Midbrain (tissue), 1 donor: ENCODE measurements around the gene PCDHB2.
"Not testable (repeated sequence)": the region's sequence is repeated elsewhere in the genome, so short reads cannot be mapped to it uniquely, and the experiment has no call there.

ENCODE experiments used
- DNase-seq: peaks from one replicate; lab custom pipeline; 2025; lab: John Stamatoyannopoulos, UW

PCDHB2 gene

GRCh38 chr5:141094481-141095262 lies at the start of gene PCDHB2:
PCDHB2 (plus strand) TSS chr5:141094615; CDS start chr5:141094791, 176 bp downstream.
- peak; percentile 49 for DNase-seq

- DNase-seq: no peak
These were observed 43.5 kb upstream of the PCDHB2 start, which contains the start of gene PCDHB1 for GRCh38 chr5:141050622-141051520. PCDHB1 (plus strand) TSS chr5:141051374; CDS start chr5:141051471, 97 bp downstream.

- DNase-seq: no peak
These were observed 42.9 kb upstream of the PCDHB2 start for GRCh38 chr5:141051521-141051866.

DNA sequence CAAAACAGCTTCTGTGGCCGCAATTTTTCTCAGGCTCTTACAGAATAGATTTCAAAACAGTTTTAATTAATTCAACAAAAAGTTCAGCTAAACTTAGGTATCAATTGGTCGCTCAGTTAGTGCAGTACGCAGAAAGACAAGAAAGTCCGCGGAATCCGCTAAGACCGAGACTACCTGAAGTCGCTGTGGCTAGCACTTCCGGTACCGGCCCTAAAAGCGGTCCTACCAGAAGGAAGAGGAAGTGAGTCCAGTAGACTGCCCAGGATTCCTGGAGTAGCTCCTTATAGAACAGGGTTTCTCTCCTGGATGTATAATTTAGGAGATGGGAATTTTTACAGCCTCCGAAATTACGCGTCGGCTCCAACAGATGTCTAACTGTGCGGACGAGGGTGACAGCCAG lies 16.6 kb upstream of the PCDHB2 start:
- DNase-seq: no peak

DNA sequence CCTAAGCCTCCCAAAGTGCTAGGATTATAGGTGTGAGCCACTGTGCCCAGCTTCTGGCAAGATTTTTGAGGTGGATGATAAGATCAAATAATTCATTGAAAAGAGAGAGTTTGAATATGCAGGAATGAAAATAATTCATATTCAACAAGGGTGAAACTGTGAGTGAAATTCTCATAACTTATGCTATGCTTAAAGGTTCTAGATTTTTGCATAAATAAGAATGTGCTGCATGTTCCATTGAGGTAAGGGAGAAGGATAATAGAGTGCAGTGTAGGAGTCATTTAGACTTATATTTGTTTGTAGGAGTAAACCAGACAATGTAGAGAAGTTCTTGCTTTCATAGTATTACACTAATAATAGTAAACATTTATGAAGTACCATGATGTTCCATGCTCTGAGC lies 12.2 kb upstream of the PCDHB2 start:
- no peak for DNase-seq

GRCh38 chr5:141084487-141084989 lies 9.9 kb upstream of the PCDHB2 start:
- DNase-seq: peak; percentile 57

DNA sequence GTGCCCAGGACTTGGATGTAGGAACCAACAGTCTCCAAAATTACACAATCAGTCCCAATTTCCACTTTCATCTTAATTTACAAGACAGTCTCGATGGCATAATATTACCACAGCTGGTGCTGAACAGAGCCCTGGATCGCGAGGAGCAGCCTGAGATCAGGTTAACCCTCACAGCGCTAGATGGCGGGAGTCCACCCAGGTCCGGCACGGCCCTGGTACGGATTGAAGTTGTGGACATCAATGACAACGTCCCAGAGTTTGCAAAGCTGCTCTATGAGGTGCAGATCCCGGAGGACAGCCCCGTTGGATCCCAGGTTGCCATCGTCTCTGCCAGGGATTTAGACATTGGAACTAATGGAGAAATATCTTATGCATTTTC lies 837 bp downstream of the PCDHB2 start:
- DNase-seq: no peak

DNA sequence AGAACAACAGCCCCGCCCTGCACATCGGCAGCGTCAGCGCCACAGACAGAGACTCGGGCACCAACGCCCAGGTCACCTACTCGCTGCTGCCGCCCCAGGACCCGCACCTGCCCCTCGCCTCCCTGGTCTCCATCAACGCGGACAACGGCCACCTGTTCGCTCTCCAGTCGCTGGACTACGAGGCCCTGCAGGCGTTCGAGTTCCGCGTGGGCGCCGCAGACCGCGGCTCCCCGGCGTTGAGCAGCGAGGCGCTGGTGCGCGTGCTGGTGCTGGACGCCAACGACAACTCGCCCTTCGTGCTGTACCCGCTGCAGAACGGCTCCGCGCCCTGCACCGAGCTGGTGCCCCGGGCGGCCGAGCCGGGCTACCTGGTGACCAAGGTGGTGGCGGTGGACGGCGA lies 1.8 kb downstream of the PCDHB2 start:
- not testable (repeated sequence) for DNase-seq

- not testable (repeated sequence) for DNase-seq
These were observed 2.2 kb downstream of the PCDHB2 start for GRCh38 chr5:141096586-141096985.

- DNase-seq: peak; percentile 30
These were observed 5.9 kb downstream of the PCDHB2 start, which contains the start of gene PCDHB3 for GRCh38 chr5:141100243-141100805. PCDHB3 (plus strand) TSS chr5:141100473; CDS start chr5:141100650, 177 bp downstream.

GRCh38 chr5:141101059-141101458 lies 6.6 kb downstream of the PCDHB2 start:
- DNase-seq: no peak

DNA sequence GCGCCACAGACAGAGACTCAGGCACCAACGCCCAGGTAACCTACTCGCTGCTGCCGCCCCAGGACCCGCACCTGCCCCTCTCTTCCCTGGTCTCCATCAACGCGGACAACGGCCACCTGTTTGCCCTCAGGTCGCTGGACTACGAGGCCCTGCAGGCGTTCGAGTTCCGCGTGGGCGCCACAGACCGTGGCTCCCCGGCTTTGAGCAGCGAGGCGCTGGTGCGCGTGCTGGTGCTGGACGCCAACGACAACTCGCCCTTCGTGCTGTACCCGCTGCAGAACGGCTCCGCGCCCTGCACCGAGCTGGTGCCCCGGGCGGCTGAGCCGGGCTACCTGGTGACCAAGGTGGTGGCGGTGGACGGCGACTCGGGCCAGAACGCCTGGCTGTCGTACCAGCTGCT lies 7.7 kb downstream of the PCDHB2 start:
- DNase-seq: not testable (repeated sequence)

DNA sequence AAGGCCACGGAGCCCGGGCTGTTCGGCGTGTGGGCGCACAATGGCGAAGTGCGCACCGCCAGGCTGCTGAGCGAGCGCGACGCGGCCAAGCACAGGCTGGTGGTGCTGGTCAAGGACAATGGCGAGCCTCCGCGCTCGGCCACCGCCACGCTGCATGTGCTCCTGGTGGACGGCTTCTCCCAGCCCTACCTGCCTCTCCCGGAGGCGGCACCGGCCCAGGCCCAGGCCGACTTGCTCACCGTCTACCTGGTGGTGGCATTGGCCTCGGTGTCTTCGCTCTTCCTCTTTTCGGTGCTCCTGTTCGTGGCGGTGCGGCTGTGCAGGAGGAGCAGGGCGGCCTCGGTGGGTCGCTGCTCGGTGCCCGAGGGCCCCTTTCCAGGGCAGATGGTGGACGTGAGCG lies 8.1 kb downstream of the PCDHB2 start:
- DNase-seq: not testable (repeated sequence)

- DNase-seq: no peak
These were observed 10.9 kb downstream of the PCDHB2 start for GRCh38 chr5:141105350-141105749.

DNA sequence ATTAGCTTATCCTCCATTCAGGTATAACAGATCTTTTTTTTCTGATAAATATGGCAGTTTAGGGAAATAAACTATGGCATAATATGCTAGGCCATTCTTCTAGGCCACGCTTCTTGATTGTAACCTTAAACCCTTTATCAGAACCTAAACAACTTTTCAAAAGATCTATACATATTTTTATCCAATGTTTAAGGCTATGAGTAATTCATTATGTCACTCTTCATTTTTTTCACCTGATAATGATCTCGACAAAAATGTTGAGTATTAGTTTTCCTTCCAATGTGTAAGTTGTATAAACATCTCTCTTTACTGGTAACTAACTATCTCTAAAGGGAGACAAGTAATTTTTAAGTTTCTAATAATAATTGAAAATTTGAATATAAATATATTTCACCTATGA lies 24.8 kb downstream of the PCDHB2 start:
- no peak for DNase-seq

- DNase-seq: peak; percentile 18
These were observed 27.1 kb downstream of the PCDHB2 start, which contains the start of gene PCDHB4 for GRCh38 chr5:141121563-141121962. PCDHB4 (plus strand) TSS chr5:141121818; CDS start chr5:141121999, 181 bp downstream.

DNA sequence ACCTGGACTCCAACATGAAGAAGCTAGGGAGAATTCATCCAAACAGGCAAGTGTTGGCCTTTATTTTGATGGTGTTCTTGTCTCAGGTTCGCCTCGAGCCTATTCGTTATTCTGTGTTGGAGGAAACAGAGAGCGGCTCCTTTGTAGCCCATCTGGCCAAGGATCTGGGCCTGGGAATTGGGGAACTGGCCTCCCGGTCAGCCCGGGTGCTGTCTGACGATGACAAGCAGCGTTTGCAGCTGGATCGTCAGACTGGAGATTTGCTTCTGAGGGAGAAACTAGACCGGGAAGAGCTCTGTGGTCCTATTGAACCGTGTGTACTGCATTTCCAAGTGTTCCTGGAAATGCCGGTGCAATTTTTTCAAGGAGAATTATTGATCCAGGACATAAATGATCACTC lies 27.6 kb downstream of the PCDHB2 start:
- DNase-seq: peak; percentile 3

DNA sequence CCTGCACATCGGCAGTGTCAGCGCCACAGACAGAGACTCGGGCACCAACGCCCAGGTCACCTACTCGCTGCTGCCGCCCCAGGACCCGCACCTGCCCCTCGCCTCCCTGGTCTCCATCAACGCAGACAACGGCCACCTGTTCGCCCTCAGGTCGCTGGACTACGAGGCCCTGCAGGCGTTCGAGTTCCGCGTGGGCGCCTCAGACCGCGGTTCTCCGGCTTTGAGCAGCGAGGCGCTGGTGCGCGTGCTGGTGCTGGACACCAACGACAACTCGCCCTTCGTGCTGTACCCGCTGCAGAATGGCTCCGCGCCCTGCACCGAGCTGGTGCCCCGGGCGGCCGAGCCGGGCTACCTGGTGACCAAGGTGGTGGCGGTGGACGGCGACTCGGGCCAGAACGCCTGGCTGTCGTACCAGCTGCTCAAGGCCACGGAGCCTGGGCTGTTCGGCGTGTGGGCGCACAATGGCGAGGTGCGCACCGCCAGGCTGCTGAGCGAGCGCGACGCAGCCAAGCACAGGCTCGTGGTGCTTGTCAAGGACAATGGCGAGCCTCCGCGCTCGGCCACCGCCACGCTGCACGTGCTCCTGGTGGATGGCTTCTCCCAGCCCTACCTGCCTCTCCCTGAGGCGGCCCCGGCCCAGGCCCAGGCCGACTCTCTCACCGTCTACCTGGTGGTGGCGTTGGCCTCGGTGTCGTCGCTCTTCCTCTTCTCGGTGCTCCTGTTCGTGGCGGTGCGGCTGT lies 29.2 kb downstream of the PCDHB2 start:
- not testable (repeated sequence) for DNase-seq

DNA sequence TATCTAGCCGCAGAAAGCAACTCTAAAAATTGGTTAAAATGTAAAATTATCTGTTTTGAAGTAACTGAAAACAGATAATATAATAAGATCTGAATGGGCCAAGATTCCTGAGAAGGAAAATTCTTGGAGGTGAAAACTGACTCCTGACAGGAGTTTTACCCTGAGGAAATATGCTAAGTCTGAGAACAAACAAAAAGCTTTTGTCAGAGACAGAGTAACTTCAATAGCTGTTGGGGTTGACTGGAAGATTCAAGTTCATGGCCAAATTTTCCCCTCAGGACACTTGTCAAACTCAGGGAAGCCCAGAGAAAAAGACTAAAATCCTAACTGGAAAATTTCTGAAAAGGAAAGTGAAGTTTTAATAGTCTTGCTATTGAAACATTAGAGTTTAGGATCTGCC lies 32.9 kb downstream of the PCDHB2 start:
- DNase-seq: no peak

GRCh38 chr5:141135030-141135717 lies 40.8 kb downstream of the PCDHB2 start, which contains the start of gene PCDHB5:
PCDHB5 (plus strand) TSS chr5:141135206; CDS start chr5:141135435, 229 bp downstream.
- peak; percentile 28 for DNase-seq
